ENCODE results near the gene AKAP4. TPM values are rescaled to one million over a fixed set of nuclear protein-coding genes. Genes with fewer than 3 reads are reported as not detected.

Gene AKAP4
- total and polyA plus RNA-seq, 8 donors, result not detected

DNA sequence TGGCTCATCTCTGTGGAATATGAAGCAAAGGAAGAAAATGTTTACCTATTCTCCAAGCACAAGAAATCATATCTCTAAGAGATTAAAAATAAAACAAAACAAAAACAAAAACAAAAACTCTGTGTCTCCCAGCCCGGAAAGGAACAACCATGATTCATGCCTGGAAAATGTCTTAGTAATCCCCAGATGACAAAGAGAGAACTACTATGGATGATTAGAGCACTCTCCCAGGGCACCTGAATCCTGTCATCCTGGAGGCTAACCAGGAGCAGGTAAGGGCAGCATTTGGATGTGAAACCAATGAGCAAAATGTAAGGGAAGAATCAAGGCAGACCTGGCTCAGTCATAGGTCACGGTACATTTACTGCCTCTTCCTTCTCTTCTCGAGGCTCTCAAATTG, 1.7 kb upstream of the AKAP4 start:
- TF ChIP-seq, protein P1, sequence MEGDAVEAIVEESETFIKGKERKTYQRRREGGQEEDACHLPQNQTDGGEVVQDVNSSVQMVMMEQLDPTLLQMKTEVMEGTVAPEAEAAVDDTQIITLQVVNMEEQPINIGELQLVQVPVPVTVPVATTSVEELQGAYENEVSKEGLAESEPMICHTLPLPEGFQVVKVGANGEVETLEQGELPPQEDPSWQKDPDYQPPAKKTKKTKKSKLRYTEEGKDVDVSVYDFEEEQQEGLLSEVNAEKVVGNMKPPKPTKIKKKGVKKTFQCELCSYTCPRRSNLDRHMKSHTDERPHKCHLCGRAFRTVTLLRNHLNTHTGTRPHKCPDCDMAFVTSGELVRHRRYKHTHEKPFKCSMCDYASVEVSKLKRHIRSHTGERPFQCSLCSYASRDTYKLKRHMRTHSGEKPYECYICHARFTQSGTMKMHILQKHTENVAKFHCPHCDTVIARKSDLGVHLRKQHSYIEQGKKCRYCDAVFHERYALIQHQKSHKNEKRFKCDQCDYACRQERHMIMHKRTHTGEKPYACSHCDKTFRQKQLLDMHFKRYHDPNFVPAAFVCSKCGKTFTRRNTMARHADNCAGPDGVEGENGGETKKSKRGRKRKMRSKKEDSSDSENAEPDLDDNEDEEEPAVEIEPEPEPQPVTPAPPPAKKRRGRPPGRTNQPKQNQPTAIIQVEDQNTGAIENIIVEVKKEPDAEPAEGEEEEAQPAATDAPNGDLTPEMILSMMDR (IDR thresholded peaks at IDR 0.05), result no peak
- intact Hi-C loops (cut with DNase I), result no loop called here
- FAIRE-seq (no peak), ATAC-seq (no peak), DNase-seq (no peak)
- H3K36me3 ChIP-seq, result no peaks in the 10 kb centered on the region
- no peak overlapping the region for H3K4me3 ChIP-seq
- no peaks in the 10 kb centered on the region for H3K9me3 ChIP-seq
- H3K4me1 ChIP-seq, result no peaks in the 10 kb centered on the region
- H3K27ac ChIP-seq, result no peak overlapping the region
- WGBS, 2 donors, result 72 to 81% methylated on average over 3 of the region's 3 CpGs
- no peaks in the 10 kb centered on the region for H3K27me3 ChIP-seq

DNA sequence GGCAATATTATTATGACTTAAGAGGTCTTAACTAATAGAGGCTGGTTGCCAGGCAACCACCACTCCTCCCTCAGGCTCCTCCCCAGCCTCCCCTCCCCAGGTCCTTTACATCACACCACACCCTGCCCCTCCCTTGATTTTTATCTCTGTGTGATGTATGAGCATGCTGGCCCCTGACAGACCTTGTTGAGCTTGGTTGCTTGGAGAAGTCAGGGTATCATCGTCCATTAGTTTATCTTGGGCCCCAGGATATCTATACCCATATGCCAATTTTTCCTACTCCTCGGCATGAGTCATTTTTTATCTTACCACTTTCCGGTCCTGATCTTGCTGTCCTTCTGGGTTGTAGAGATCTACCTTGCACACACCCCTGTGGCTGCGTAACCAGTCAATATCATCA, 2.5 kb downstream of the AKAP4 start:
- FAIRE-seq (no peak), DNase-seq (no peak), ATAC-seq (no peak)
- no peak overlapping the region for H3K4me3 ChIP-seq
- H3K9me3 ChIP-seq, result no peaks in the 10 kb centered on the region
- WGBS, 2 donors, result 52 to 58% methylated on average over 4 of the region's 4 CpGs
- peaks cover 0 to 6% (median 0%) of the 10 kb centered on the region in 4 donors for H3K27me3 ChIP-seq
- no peaks in the 10 kb centered on the region for H3K36me3 ChIP-seq
- no peak overlapping the region for H3K27ac ChIP-seq
- no peaks in the 10 kb centered on the region for H3K4me1 ChIP-seq
- intact Hi-C loops (cut with DNase I), result no loop called here
- TF ChIP-seq, protein P1 (IDR thresholded peaks at IDR 0.05), result no peak

DNA sequence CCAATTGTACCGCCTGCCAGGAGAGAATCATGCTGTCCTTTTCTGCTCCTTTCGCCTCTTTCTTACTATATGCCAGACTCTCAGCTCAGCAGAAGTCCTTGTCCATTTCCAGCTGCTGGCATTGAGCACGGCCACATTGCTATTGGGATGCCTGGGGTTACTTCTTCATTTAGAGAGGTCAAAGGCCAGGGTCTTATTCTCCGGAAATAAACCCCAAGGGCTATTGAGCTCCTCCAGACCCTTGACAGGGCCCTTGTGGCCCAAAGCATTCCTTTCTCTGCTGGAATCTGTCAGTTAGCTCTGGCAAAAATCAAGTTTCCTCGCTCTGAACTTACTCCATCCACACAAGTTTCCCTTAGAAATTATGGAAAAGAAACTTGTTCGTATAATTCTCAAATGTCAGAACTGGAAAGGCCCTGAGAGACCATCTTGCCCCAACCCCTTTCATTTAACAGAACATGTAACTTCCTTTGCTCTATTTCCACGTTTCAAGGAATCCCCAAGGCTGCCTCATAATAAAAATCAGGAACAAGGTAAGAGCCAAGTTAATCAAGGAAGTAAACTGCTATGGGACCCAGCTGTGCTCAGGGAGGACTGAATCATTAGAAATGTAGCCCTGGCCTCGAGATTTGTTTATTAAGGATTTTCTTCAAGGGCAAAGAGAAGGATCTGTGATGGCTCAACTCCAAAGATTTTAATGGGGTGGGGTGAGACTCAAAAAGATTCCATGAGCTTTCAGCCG, 11.8 kb downstream of the AKAP4 start:
- DNase-seq (no peak), FAIRE-seq (no peak), ATAC-seq (no peak)
- H3K9me3 ChIP-seq, result no peaks in the 10 kb centered on the region
- no peaks in the 10 kb centered on the region for H3K36me3 ChIP-seq
- 57 to 60% methylated on average over 9 of the region's 9 CpGs for WGBS, 2 donors
- no peak overlapping the region for H3K4me3 ChIP-seq
- TF ChIP-seq, protein P1 (IDR thresholded peaks at IDR 0.05), result no peak
- no peak overlapping the region for H3K27ac ChIP-seq
- intact Hi-C loops (cut with DNase I), result no loop called here
- H3K4me1 ChIP-seq, result no peaks in the 10 kb centered on the region
- H3K27me3 ChIP-seq, result peaks cover 0 to 5% (median 0%) of the 10 kb centered on the region in 4 donors

DNA sequence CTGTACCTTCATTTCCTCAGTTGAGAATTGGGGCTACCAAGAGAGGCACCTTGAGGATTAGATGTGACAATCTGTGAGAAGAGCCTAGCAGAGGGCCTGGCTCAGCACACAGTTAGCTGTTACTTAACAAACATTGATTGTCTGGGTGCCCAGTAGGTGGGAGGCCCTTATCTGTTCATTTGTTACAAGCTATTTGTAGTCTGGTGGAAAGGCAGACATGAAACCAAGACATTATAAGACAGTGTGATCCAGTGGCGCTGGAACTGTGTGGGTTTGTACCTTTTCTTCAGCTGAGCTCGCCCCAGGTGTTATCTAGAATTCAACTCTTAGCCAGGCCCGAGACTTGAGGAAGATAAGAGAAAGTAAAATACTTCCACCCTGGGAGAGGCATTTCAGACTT, 16.9 kb downstream of the AKAP4 start:
- Histone ChIP-seq H3K9me3 (no peaks in the 10 kb centered on the region), H3K27ac (no peak overlapping the region), H3K27me3 (peaks cover 0 to 4% (median 0%) of the 10 kb centered on the region in 4 donors), H3K4me1 (no peaks in the 10 kb centered on the region), H3K36me3 (no peaks in the 10 kb centered on the region), H3K4me3 (no peak overlapping the region)
- FAIRE-seq (no peak), ATAC-seq (no peak), DNase-seq (no peak)
- WGBS, 2 donors, result 47 to 58% methylated on average over 3 of the region's 3 CpGs
- TF ChIP-seq, protein P1 (IDR thresholded peaks at IDR 0.05), result no peak
- intact Hi-C loops (cut with DNase I), result no loop called here

All from pancreas (tissue), 10 donors.